ENCODE data around the gene AARS2.

AARS2 gene

GRCh38 chr6:44298864-44299263 lies 14.3 kb downstream of the AARS2 start:
- no peak for DNase-seq

- no peak for DNase-seq
These were observed 14.9 kb downstream of the AARS2 start for GRCh38 chr6:44298055-44298803.

GRCh38 chr6:44297063-44298038 lies 15.8 kb downstream of the AARS2 start:
- DNase-seq: no peak

- DNase-seq: no peak
These were observed 18.0 kb downstream of the AARS2 start for GRCh38 chr6:44294832-44295791.

- DNase-seq: no peak
These were observed 20.3 kb downstream of the AARS2 start for GRCh38 chr6:44292661-44293365.

- no peak for DNase-seq
These were observed 21.3 kb downstream of the AARS2 start for GRCh38 chr6:44291841-44292240.

- DNase-seq: no peak
These were observed 23.4 kb downstream of the AARS2 start for GRCh38 chr6:44289726-44290260.

GRCh38 chr6:44286747-44287146 lies 26.4 kb downstream of the AARS2 start:
- no peak for DNase-seq

- no peak for DNase-seq
These were observed 26.9 kb downstream of the AARS2 start for GRCh38 chr6:44286285-44286565.

GRCh38 chr6:44285552-44286284 lies 27.4 kb downstream of the AARS2 start:
- DNase-seq: no peak

GRCh38 chr6:44284867-44285266 lies 28.3 kb downstream of the AARS2 start:
- no peak for DNase-seq

- no peak for DNase-seq
These were observed 29.0 kb downstream of the AARS2 start for GRCh38 chr6:44284121-44284520.

- DNase-seq: no peak
These were observed 34.1 kb downstream of the AARS2 start for GRCh38 chr6:44278774-44279697.

- no peak for DNase-seq
These were observed 34.8 kb downstream of the AARS2 start for GRCh38 chr6:44278315-44278714.

- DNase-seq: no peak
These were observed 35.4 kb downstream of the AARS2 start for GRCh38 chr6:44277763-44278162.

GRCh38 chr6:44276667-44277640 lies 36.2 kb downstream of the AARS2 start:
- no peak for DNase-seq

GRCh38 chr6:44275749-44276648 lies 37.1 kb downstream of the AARS2 start:
- no peak for DNase-seq

- DNase-seq: no peak
These were observed 37.8 kb downstream of the AARS2 start for GRCh38 chr6:44275271-44275748.

Data from islet precursor cell (in vitro differentiated cells).